ENCODE measurements around the gene PEX3. TPM values are rescaled to one million over a fixed set of nuclear protein-coding genes. Genes with fewer than 3 reads are reported as not detected.

The PEX3 gene
- total and polyA plus RNA-seq, 3 experiments from 2014 or later, result 18.0 to 23.6 (median 20.4) TPM

GRCh38 chr6:143525356-143525755, 74.8 kb downstream of the PEX3 start:
- no peaks in the 10 kb centered on the region for H3K36me3 Mint-ChIP-seq
- ChIA-PET CTCF (interaction anchor here (1.3 to 1.5 kb wide), 3 partner anchors 11 to 488 kb away, joined by 3 read pairs; no protein-coding TSS in a partner anchor), POLR2A (no interaction called here)
- H3K4me3 Mint-ChIP-seq, result no peak overlapping the region
- H3K9me3 ChIP-seq (ENCODE audit: low read length), result no peaks in the 10 kb centered on the region
- no peaks in the 10 kb centered on the region for H3K27me3 ChIP-seq (ENCODE audit: insufficient read depth, low read length, poor library complexity, severe bottlenecking)
- H3K27ac ChIP-seq (ENCODE audit: low read depth, low read length), result no peak overlapping the region
- H3K27me3 Mint-ChIP-seq, result no peaks in the 10 kb centered on the region
- H3K9me3 Mint-ChIP-seq, result no peaks in the 10 kb centered on the region
- peaks cover 17% of the 10 kb centered on the region for H3K4me1 ChIP-seq (ENCODE audit: insufficient read depth, low read length)
- H3K36me3 ChIP-seq (ENCODE audit: insufficient read depth, low read length), result no peaks in the 10 kb centered on the region
- H3K27ac Mint-ChIP-seq, result no peak overlapping the region
- peaks cover 16 to 21% (median 18%) of the 10 kb centered on the region in 3 donors for H3K4me1 Mint-ChIP-seq
- no peak overlapping the region for H3K4me3 ChIP-seq (ENCODE audit: low read length)
- DNase-seq, result no peak

GRCh38 chr6:143527677-143528076, 77.1 kb downstream of the PEX3 start:
- CTCF ChIA-PET, result no interaction called here
- H3K4me1 ChIP-seq (ENCODE audit: insufficient read depth, low read length), result peaks cover 17% of the 10 kb centered on the region
- Mint-ChIP-seq H3K36me3 (no peaks in the 10 kb centered on the region), H3K9me3 (no peaks in the 10 kb centered on the region), H3K27me3 (no peaks in the 10 kb centered on the region), H3K27ac (peak overlapping the region in 4 of 8 donors; percentile 84 to 93 (median 92)), H3K4me3 (no peak overlapping the region), H3K4me1 (peaks cover 13 to 14% (median 13%) of the 10 kb centered on the region in 3 donors)
- no peak overlapping the region for H3K4me3 ChIP-seq (ENCODE audit: low read length)
- no peak overlapping the region for H3K27ac ChIP-seq (ENCODE audit: low read depth, low read length)
- H3K9me3 ChIP-seq (ENCODE audit: low read length), result no peaks in the 10 kb centered on the region
- H3K27me3 ChIP-seq (ENCODE audit: insufficient read depth, low read length, poor library complexity, severe bottlenecking), result no peaks in the 10 kb centered on the region
- DNase-seq, result no peak
- H3K36me3 ChIP-seq (ENCODE audit: insufficient read depth, low read length), result no peaks in the 10 kb centered on the region
- POLR2A ChIA-PET, result no interaction called here

- no peaks in the 10 kb centered on the region for H3K36me3 ChIP-seq (ENCODE audit: insufficient read depth, low read length)
- H3K4me3 ChIP-seq (ENCODE audit: low read length), result no peak overlapping the region
- CTCF ChIA-PET, result interaction anchor here (2.0 kb wide), 1 partner anchor 15 kb away, joined by 9 read pairs; no protein-coding TSS in a partner anchor
- Mint-ChIP-seq H3K27ac (peak overlapping the region; percentile 77 to 93 (median 92)), H3K27me3 (no peaks in the 10 kb centered on the region), H3K9me3 (no peaks in the 10 kb centered on the region), H3K4me1 (peaks cover 13 to 14% (median 13%) of the 10 kb centered on the region in 3 donors), H3K4me3 (peak overlapping the region in 5 of 7 donors; percentile 35 to 68 (median 60)), H3K36me3 (no peaks in the 10 kb centered on the region)
- H3K9me3 ChIP-seq (ENCODE audit: low read length), result no peaks in the 10 kb centered on the region
- no peak overlapping the region for H3K27ac ChIP-seq (ENCODE audit: low read depth, low read length)
- H3K27me3 ChIP-seq (ENCODE audit: insufficient read depth, low read length, poor library complexity, severe bottlenecking), result no peaks in the 10 kb centered on the region
- POLR2A ChIA-PET, result no interaction called here
- H3K4me1 ChIP-seq (ENCODE audit: insufficient read depth, low read length), result peaks cover 17% of the 10 kb centered on the region
- no peak for DNase-seq
These were observed 77.7 kb downstream of the PEX3 start for GRCh38 chr6:143528164-143528811.

- no peaks in the 10 kb centered on the region for H3K36me3 Mint-ChIP-seq
- peak overlapping the region in 2 of 7 donors; percentile 48 to 68 for H3K4me3 Mint-ChIP-seq
- Histone ChIP-seq H3K4me3 (ENCODE audit: low read length) (no peak overlapping the region), H3K9me3 (ENCODE audit: low read length) (no peaks in the 10 kb centered on the region), H3K4me1 (ENCODE audit: insufficient read depth, low read length) (peaks cover 17% of the 10 kb centered on the region), H3K36me3 (ENCODE audit: insufficient read depth, low read length) (no peaks in the 10 kb centered on the region), H3K27ac (ENCODE audit: low read depth, low read length) (no peak overlapping the region), H3K27me3 (ENCODE audit: insufficient read depth, low read length, poor library complexity, severe bottlenecking) (no peaks in the 10 kb centered on the region)
- no peaks in the 10 kb centered on the region for H3K27me3 Mint-ChIP-seq
- ChIA-PET POLR2A (interaction anchor here (0.7 to 1.3 kb wide), 2 partner anchors 10 to 59 kb away, joined by 5 read pairs; no protein-coding TSS in a partner anchor), CTCF (interaction anchor here (1.3 to 2.0 kb wide), 2 partner anchors 11 to 15 kb away, joined by 4 to 9 read pairs; no protein-coding TSS in a partner anchor)
- no peak for DNase-seq
- peak overlapping the region; percentile 26 to 93 (median 89) for H3K27ac Mint-ChIP-seq
- H3K9me3 Mint-ChIP-seq, result no peaks in the 10 kb centered on the region
- H3K4me1 Mint-ChIP-seq, result peaks cover 13 to 14% (median 13%) of the 10 kb centered on the region in 3 donors
These were observed 78.5 kb downstream of the PEX3 start for GRCh38 chr6:143529095-143529494.

- H3K27ac Mint-ChIP-seq, result no peak overlapping the region
- Histone ChIP-seq H3K4me3 (ENCODE audit: low read length) (no peak overlapping the region), H3K9me3 (ENCODE audit: low read length) (no peaks in the 10 kb centered on the region), H3K36me3 (ENCODE audit: insufficient read depth, low read length) (no peaks in the 10 kb centered on the region), H3K4me1 (ENCODE audit: insufficient read depth, low read length) (peaks cover 25% of the 10 kb centered on the region), H3K27ac (ENCODE audit: low read depth, low read length) (no peak overlapping the region), H3K27me3 (ENCODE audit: insufficient read depth, low read length, poor library complexity, severe bottlenecking) (no peaks in the 10 kb centered on the region)
- H3K9me3 Mint-ChIP-seq, result no peaks in the 10 kb centered on the region
- H3K4me3 Mint-ChIP-seq, result no peak overlapping the region
- ChIA-PET POLR2A (no interaction called here), CTCF (no interaction called here)
- DNase-seq, result no peak
- peaks cover 20 to 26% (median 23%) of the 10 kb centered on the region in 3 donors for H3K4me1 Mint-ChIP-seq
- no peaks in the 10 kb centered on the region for H3K27me3 Mint-ChIP-seq
- H3K36me3 Mint-ChIP-seq, result peaks cover 0 to 3% (median 0%) of the 10 kb centered on the region in 3 donors
These were observed 81.3 kb downstream of the PEX3 start for GRCh38 chr6:143531720-143532499.

GRCh38 chr6:143535189-143535614, 84.6 kb downstream of the PEX3 start:
- Histone ChIP-seq H3K27me3 (ENCODE audit: insufficient read depth, low read length, poor library complexity, severe bottlenecking) (no peaks in the 10 kb centered on the region), H3K9me3 (ENCODE audit: low read length) (no peaks in the 10 kb centered on the region), H3K27ac (ENCODE audit: low read depth, low read length) (no peak overlapping the region), H3K4me3 (ENCODE audit: low read length) (no peak overlapping the region), H3K4me1 (ENCODE audit: insufficient read depth, low read length) (peaks cover 36% of the 10 kb centered on the region), H3K36me3 (ENCODE audit: insufficient read depth, low read length) (no peaks in the 10 kb centered on the region)
- H3K36me3 Mint-ChIP-seq, result peaks cover 0 to 13% (median 0%) of the 10 kb centered on the region in 3 donors
- ChIA-PET CTCF (interaction anchor here (1.4 to 1.8 kb wide), 3 partner anchors 11 to 22 kb away, joined by 3 to 15 read pairs (median 4); no protein-coding TSS in a partner anchor), POLR2A (no interaction called here)
- peaks cover 0 to 1% of the 10 kb centered on the region in 2 donors for H3K27me3 Mint-ChIP-seq
- H3K4me3 Mint-ChIP-seq, result peak overlapping the region in 5 of 7 donors; percentile 39 to 98 (median 89)
- no peak for DNase-seq
- peak overlapping the region in 5 of 8 donors; percentile 3 to 91 (median 12) for H3K27ac Mint-ChIP-seq
- no peaks in the 10 kb centered on the region for H3K9me3 Mint-ChIP-seq
- peaks cover 29 to 36% (median 32%) of the 10 kb centered on the region in 3 donors for H3K4me1 Mint-ChIP-seq

- Mint-ChIP-seq H3K9me3 (no peaks in the 10 kb centered on the region), H3K36me3 (peaks cover 0 to 13% (median 0%) of the 10 kb centered on the region in 3 donors), H3K4me1 (peaks cover 37 to 48% (median 42%) of the 10 kb centered on the region in 3 donors), H3K27me3 (peaks cover 0 to 1% of the 10 kb centered on the region in 2 donors), H3K4me3 (peak overlapping the region; percentile 82 to 98 (median 90)), H3K27ac (peak overlapping the region; percentile 64 to 95 (median 90))
- ChIA-PET CTCF (interaction anchor here (0.7 to 1.8 kb wide), 9 partner anchors 9 to 477 kb away, joined by 3 to 15 read pairs (median 3); no protein-coding TSS in a partner anchor), POLR2A (interaction anchor here (0.7 to 0.9 kb wide), 4 partner anchors 10 to 617 kb away, joined by 3 to 6 read pairs (median 3); partner anchors contain the start of gene FUCA2)
- no peaks in the 10 kb centered on the region for H3K9me3 ChIP-seq (ENCODE audit: low read length)
- H3K36me3 ChIP-seq (ENCODE audit: insufficient read depth, low read length), result no peaks in the 10 kb centered on the region
- no peak overlapping the region for H3K27ac ChIP-seq (ENCODE audit: low read depth, low read length)
- peak; percentile 33 to 64 (median 40) for DNase-seq
- peaks cover 47% of the 10 kb centered on the region for H3K4me1 ChIP-seq (ENCODE audit: insufficient read depth, low read length)
- peak overlapping the region; percentile 62 for H3K4me3 ChIP-seq (ENCODE audit: low read length)
- H3K27me3 ChIP-seq (ENCODE audit: insufficient read depth, low read length, poor library complexity, severe bottlenecking), result no peaks in the 10 kb centered on the region
These were observed 85.9 kb downstream of the PEX3 start for GRCh38 chr6:143536461-143536865.
